Measurements from ENCODE around the gene ZNF175. TPM values are rescaled to one million over a fixed set of nuclear protein-coding genes. Genes with fewer than 3 reads are reported as not detected.

ZNF175 gene
- polyA plus RNA-seq, 1 donor (not counting 4 experiments of a cell fraction or from before 2014, with no cell fraction given): 3.8 TPM

DNA sequence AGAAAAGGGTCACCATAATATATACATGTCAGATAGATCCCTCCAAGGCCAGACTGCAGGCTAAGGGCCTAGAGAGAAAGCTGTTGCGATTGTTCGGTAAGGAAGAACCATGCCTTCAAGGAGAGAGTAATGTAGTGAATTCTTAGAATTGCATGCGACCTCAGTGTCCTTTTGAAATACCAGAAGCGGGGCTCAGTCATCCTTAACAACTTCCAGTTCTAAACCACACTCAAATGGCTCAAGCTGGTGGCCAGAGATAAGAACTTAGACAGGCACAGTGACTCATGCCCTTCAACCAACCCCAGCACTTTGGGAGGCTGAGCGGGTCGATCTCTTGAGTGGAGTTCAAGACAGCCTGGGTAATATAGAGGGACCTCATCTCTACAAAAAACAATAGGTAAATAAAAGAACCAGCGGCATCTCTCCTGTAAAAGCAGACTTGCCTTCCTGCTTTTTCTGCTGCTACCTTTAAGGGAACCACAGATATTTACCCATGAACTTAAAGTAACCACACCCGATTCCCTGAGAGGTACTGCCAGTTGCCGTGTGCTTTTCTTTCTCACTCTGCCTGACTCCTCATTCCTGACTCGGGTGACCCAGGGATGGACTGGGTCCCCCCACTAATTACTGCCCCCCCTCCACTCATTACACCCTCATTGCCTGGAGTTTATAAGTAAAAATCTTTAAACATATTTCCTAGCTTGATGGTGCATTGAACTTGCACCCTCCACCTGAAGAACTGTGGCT is 24.3 kb upstream of the ZNF175 start:
- Histone ChIP-seq H3K27ac (ENCODE audit: control insufficient read depth, insufficient read depth, low read length) (no peak overlapping the region), H3K9ac (ENCODE audit: control insufficient read depth, extremely low read depth, insufficient read depth, low read length) (no peak overlapping the region), H3K79me2 (ENCODE audit: control insufficient read depth, insufficient read depth, low read length) (no peaks in the 10 kb centered on the region), H2AFZ (ENCODE audit: control insufficient read depth, low read length) (no peak overlapping the region), H3K36me3 (ENCODE audit: control insufficient read depth in 2 of 2, extremely low read depth in 1 of 2, insufficient read depth in 2 of 2, low read length in 2 of 2) (no peaks in the 10 kb centered on the region), H3K4me2 (ENCODE audit: control insufficient read depth, extremely low read depth, insufficient read depth, low read depth, low read length) (no peak overlapping the region), H3K27me3 (ENCODE audit: control insufficient read depth, extremely low read depth, insufficient read depth, low read length) (no peaks in the 10 kb centered on the region), H3K9me3 (ENCODE audit: control insufficient read depth, low read depth, low read length) (no peaks in the 10 kb centered on the region), H3K4me3 (ENCODE audit: control insufficient read depth in 2 of 3, extremely low read depth in 1 of 3, insufficient read depth in 2 of 3, low read depth in 1 of 3, low read length in 3 of 3) (no peak overlapping the region), H4K20me1 (ENCODE audit: control insufficient read depth, extremely low read depth, insufficient read depth, low read length) (no peaks in the 10 kb centered on the region), H3K9me1 (ENCODE audit: control insufficient read depth, extremely low read depth, insufficient read depth, low read length) (no peaks in the 10 kb centered on the region), H3K4me1 (ENCODE audit: control insufficient read depth, extremely low read depth, insufficient read depth, low read length) (no peaks in the 10 kb centered on the region)
- TF ChIP-seq, protein P1, sequence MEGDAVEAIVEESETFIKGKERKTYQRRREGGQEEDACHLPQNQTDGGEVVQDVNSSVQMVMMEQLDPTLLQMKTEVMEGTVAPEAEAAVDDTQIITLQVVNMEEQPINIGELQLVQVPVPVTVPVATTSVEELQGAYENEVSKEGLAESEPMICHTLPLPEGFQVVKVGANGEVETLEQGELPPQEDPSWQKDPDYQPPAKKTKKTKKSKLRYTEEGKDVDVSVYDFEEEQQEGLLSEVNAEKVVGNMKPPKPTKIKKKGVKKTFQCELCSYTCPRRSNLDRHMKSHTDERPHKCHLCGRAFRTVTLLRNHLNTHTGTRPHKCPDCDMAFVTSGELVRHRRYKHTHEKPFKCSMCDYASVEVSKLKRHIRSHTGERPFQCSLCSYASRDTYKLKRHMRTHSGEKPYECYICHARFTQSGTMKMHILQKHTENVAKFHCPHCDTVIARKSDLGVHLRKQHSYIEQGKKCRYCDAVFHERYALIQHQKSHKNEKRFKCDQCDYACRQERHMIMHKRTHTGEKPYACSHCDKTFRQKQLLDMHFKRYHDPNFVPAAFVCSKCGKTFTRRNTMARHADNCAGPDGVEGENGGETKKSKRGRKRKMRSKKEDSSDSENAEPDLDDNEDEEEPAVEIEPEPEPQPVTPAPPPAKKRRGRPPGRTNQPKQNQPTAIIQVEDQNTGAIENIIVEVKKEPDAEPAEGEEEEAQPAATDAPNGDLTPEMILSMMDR (optimal IDR thresholded peaks at IDR 0.05 in 1 of 3, IDR thresholded peaks at IDR 0.05 in 1 of 3, conservative IDR thresholded peaks at IDR 0.05 in 1 of 3; ENCODE audit: extremely low read depth in 1 of 3, insufficient read depth in 2 of 3, low read length in 3 of 3): no peak
- TF ChIP-seq EZH2 (IDR thresholded peaks at IDR 0.05; ENCODE audit: low read length): no peak
- dilution Hi-C loops (cut with MboI; ENCODE audit: extremely low pct_ligation_motif_present, low sequenced_read_pairs): no loop called here
- no peak for FAIRE-seq
- DNase-seq (ENCODE audit: low read depth, low spot score): no peak

GRCh38 chr19:51547397-51548212 is 23.5 kb upstream of the ZNF175 start:
- no peak overlapping the region for H3K9ac ChIP-seq (ENCODE audit: control insufficient read depth, extremely low read depth, insufficient read depth, low read length)
- TF ChIP-seq, protein P1 (optimal IDR thresholded peaks at IDR 0.05 in 1 of 3, IDR thresholded peaks at IDR 0.05 in 1 of 3, conservative IDR thresholded peaks at IDR 0.05 in 1 of 3; ENCODE audit: extremely low read depth in 1 of 3, insufficient read depth in 2 of 3, low read length in 3 of 3): no peak
- no peak for TF ChIP-seq EZH2 (IDR thresholded peaks at IDR 0.05; ENCODE audit: low read length)
- H3K9me3 ChIP-seq (ENCODE audit: control insufficient read depth, low read depth, low read length): no peaks in the 10 kb centered on the region
- no peak overlapping the region for H3K27ac ChIP-seq (ENCODE audit: control insufficient read depth, insufficient read depth, low read length)
- DNase-seq (ENCODE audit: low read depth, low spot score) (no peak), FAIRE-seq (no peak)
- dilution Hi-C loops (cut with MboI; ENCODE audit: extremely low pct_ligation_motif_present, low sequenced_read_pairs): no loop called here
- no peaks in the 10 kb centered on the region for H3K9me1 ChIP-seq (ENCODE audit: control insufficient read depth, extremely low read depth, insufficient read depth, low read length)
- H3K36me3 ChIP-seq (ENCODE audit: control insufficient read depth in 2 of 2, extremely low read depth in 1 of 2, insufficient read depth in 2 of 2, low read length in 2 of 2): no peaks in the 10 kb centered on the region
- H3K4me2 ChIP-seq (ENCODE audit: control insufficient read depth, extremely low read depth, insufficient read depth, low read depth, low read length): no peak overlapping the region
- no peaks in the 10 kb centered on the region for H3K4me1 ChIP-seq (ENCODE audit: control insufficient read depth, extremely low read depth, insufficient read depth, low read length)
- H3K27me3 ChIP-seq (ENCODE audit: control insufficient read depth, extremely low read depth, insufficient read depth, low read length): no peaks in the 10 kb centered on the region
- H3K79me2 ChIP-seq (ENCODE audit: control insufficient read depth, insufficient read depth, low read length): no peaks in the 10 kb centered on the region
- no peak overlapping the region for H2AFZ ChIP-seq (ENCODE audit: control insufficient read depth, low read length)
- H3K4me3 ChIP-seq (ENCODE audit: control insufficient read depth in 2 of 3, extremely low read depth in 1 of 3, insufficient read depth in 2 of 3, low read depth in 1 of 3, low read length in 3 of 3): no peak overlapping the region
- H4K20me1 ChIP-seq (ENCODE audit: control insufficient read depth, extremely low read depth, insufficient read depth, low read length): no peaks in the 10 kb centered on the region
